ENCODE data around the gene TRIM54.
"Not testable (repeated sequence)": the region's sequence is repeated elsewhere in the genome, so short reads cannot be mapped to it uniquely, and the experiment has no call there.

DNA sequence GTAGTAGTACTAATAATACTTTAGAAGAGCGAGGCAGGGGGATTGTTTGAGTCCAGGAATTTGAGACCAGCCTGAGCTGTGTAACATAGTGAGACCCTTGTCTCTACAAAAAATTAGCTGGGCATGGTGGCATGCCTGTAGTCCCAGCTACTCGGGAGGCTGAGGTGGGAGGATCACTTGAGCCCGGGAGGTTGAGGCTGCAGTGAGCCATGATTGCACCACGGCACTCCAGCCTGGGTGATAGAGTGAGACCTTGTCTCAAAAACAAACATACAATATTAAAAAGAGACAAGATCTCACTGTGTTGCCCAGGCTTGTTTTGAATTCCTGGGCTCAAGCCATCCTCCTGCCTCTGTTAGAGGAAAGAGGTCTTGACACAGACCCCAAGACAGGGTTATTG is 18.4 kb downstream of the TRIM54 start:
- TF ChIP-seq, protein P1, sequence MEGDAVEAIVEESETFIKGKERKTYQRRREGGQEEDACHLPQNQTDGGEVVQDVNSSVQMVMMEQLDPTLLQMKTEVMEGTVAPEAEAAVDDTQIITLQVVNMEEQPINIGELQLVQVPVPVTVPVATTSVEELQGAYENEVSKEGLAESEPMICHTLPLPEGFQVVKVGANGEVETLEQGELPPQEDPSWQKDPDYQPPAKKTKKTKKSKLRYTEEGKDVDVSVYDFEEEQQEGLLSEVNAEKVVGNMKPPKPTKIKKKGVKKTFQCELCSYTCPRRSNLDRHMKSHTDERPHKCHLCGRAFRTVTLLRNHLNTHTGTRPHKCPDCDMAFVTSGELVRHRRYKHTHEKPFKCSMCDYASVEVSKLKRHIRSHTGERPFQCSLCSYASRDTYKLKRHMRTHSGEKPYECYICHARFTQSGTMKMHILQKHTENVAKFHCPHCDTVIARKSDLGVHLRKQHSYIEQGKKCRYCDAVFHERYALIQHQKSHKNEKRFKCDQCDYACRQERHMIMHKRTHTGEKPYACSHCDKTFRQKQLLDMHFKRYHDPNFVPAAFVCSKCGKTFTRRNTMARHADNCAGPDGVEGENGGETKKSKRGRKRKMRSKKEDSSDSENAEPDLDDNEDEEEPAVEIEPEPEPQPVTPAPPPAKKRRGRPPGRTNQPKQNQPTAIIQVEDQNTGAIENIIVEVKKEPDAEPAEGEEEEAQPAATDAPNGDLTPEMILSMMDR (IDR thresholded peaks at IDR 0.05; ENCODE audit: insufficient read depth, low read depth, low read length), result not testable (repeated sequence)
- TF ChIP-seq EZH2 (IDR thresholded peaks at IDR 0.05; ENCODE audit: insufficient read depth, low read length), result not testable (repeated sequence)

Measured in astrocyte (in vitro differentiated cells and primary cell).